ENCODE data around the gene NEDD8.
A peak's percentile ranks its signal among the peaks of the same experiment; 100 is the strongest.
"Not testable (repeated sequence)": the region's sequence is repeated elsewhere in the genome, so short reads cannot be mapped to it uniquely, and the experiment has no call there.

Gene NEDD8

DNA sequence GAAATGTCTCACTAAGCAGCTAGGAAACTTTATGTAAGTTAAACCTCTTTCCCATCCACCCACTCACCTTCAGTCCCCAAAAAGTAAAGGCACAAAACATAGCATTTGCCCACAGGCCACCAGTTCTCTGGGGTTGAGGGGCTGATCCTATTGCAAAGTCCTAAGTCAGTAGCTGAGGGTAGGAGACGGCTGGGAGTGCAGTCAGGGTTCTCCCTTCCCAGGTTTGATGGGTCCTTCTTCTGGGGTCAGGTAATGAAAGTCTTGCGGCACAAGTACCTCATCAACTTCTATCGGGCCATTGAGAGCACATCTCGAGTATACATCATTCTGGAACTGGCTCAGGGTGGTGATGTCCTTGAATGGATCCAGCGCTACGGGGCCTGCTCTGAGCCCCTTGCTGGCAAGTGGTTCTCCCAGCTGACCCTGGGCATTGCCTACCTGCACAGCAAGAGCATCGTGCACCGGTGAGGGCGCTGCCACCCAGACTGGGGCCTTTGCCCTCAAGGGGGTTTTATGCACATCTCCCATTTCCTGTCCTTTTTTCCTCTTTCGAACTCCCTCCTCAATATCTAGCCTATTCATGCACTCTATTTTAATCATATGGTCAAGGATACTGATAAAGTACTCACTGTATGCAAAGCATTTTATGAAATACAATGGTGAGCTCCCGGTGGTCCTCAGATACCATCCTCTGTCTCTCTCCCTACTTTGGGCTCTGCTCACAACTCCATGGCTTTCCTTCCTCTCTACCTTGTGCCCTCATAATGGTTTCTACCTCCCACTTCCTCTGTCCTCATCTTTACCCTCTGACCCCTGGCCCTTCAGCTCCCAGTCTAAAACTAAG, 25.7 kb downstream of the NEDD8 start:
- intact Hi-C loops (cut with DNase I): no loop called here
- no peak for DNase-seq

- no peak for DNase-seq
- intact Hi-C loops (cut with DNase I): no loop called here
Measured at GRCh38 chr14:24204163-24205146, 27.7 kb downstream of the NEDD8 start.

DNA sequence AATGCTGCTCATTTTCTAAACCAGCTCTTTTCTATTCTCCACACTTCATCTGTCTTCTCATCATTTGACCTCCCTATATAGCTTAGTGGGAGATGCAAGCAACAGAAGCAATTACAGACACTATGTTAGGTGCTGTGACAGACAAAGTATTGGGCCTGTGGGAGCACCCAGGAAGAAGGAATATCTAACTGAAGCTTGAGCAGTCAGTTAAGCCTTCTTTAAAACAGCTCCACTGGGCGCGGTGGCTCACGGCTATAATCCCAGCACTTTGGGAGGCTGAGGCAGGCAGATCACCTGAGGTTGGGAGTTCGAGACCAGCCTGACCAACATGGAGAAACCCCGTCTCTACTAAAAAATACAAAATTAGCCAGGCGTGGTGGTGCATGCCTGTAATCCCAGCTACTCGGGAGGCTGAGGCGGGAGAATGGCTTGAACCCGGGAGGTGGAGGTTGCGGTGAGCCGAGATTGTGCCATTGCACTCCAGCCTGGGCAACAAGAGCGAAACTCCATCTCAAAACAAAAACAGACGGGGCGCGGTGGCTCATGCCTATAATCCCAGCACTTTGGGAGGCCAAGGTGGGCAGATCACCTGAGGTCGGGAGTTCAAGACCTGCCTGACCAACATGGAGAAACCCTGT, 28.8 kb downstream of the NEDD8 start:
- DNase-seq; intact Hi-C loops (cut with DNase I): not testable (repeated sequence)

DNA sequence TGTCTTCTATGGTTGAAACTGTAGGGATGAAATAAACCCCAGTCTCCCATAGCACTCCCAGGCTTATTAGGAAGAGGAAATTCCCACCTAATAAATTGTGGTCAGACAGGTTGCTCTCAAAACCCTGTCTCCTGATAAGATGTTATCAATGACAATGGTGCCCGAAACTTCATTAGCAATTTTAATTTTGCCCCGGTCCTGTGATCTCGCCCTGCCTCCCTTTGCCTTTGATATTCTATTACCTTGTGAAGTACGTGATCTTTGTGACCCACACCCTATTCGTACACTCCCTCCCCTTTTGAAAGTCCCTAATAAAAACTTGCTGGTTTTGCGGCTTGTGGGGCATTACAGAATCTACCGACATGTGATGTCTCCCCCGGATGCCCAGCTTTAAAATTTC, 29.6 kb downstream of the NEDD8 start:
- not testable (repeated sequence) for DNase-seq

GRCh38 chr14:24198814-24199524, 33.2 kb downstream of the NEDD8 start:
- intact Hi-C loops (cut with DNase I): no loop called here

More for the DNA sequence above, 29.6 kb downstream of the NEDD8 start:
- intact Hi-C loops (cut with DNase I): not testable (repeated sequence)

GRCh38 chr14:24197056-24197450, 35.1 kb downstream of the NEDD8 start:
- intact Hi-C loops (cut with DNase I): no loop called here
- DNase-seq: no peak

More at GRCh38 chr14:24198814-24199524, 33.2 kb downstream of the NEDD8 start:
- no peak for DNase-seq

GRCh38 chr14:24196071-24197055, 35.8 kb downstream of the NEDD8 start:
- DNase-seq: no peak
- intact Hi-C loops (cut with DNase I): no loop called here

GRCh38 chr14:24195186-24196070, 36.7 kb downstream of the NEDD8 start, which contains the start of gene TM9SF1:
Gene TM9SF1, minus strand, starts transcription at chr14:24195441. Its CDS starts 422 bp downstream, at chr14:24195019.
- intact Hi-C loops (cut with DNase I): no loop called here
- DNase-seq: peak; percentile 69 to 98 (median 84)

DNA sequence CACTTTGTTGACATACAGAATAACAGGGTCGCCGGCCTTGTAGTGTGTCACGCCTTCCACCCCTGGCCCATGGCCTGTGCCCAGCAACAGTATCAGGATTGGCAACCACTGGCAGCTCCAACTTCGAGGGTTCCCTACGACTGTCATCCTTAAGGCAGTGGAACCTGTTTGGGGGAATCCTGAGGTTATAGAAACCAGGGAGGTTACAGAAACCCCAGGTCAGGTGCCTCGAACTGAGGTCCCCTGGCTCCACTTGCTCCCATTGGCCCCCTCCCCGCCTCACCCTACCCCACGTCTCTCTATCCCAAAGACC, 37.3 kb downstream of the NEDD8 start:
- intact Hi-C loops (cut with DNase I): no loop called here
- no peak for DNase-seq

- intact Hi-C loops (cut with DNase I): no loop called here
- DNase-seq: no peak
Measured at GRCh38 chr14:24194186-24194872, 37.8 kb downstream of the NEDD8 start.

DNA sequence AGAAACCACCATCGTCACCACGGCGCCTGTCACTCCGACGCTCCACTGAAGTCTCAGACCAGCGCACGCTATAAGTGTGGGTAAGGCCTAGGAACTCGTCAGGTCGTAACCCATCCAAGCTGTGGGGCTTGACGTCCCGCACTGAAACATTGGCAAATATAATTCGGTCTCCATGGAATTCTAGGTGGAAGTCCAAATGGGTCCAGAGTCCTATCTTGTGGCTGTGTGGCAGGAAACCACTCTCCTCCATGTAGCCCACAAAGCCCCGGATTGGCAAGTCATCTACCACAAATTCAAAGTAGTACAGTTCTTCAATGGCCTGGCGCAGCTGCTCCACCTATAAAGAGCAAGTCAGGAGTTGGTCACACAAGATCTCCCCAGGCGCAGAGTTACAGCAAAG, 39.2 kb downstream of the NEDD8 start:
- intact Hi-C loops (cut with DNase I): no loop called here
- DNase-seq: no peak

- DNase-seq: no peak
- intact Hi-C loops (cut with DNase I): no loop called here
Measured at GRCh38 chr14:24190416-24190815, 41.8 kb downstream of the NEDD8 start.

DNA sequence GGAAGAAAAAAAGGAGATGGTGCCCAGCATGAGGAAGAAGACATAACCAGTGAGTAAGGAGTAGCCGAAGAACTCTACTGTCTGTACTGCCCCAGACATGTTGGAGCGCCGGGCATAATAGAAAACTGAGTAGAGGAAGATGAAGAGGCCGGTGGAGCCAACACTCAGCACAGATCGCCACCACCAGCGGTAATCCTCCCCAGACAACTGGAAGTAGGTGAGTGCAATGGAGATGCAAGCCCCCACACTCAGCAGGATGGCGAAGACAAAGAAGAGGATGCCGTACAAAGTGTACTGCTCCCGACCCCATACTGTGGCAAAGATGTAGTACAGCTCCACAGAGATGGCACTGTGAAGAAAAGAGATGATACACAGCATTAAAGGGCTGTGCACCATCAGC, 42.7 kb downstream of the NEDD8 start:
- no peak for DNase-seq
- intact Hi-C loops (cut with DNase I): loop anchor here (2.0 kb wide), 1 partner anchor 29 kb away; the partner anchor contains the start of gene IRF9

GRCh38 chr14:24189059-24189375, 43.1 kb downstream of the NEDD8 start:
- intact Hi-C loops (cut with DNase I): loop anchor here (2.0 kb wide), 1 partner anchor 28 kb away; the partner anchor contains the start of gene IRF9
- no peak for DNase-seq

GRCh38 chr14:24188251-24189058, 43.7 kb downstream of the NEDD8 start, which contains the start of gene IPO4:
Gene IPO4, minus strand, starts transcription at chr14:24188816. Its CDS starts 29 bp downstream, at chr14:24188787.
- intact Hi-C loops (cut with DNase I): loop anchor here (2.0 kb wide), 1 partner anchor 28 kb away; the partner anchor contains the start of gene IRF9
- DNase-seq: peak; percentile 93 to 99 (median 95)

DNA sequence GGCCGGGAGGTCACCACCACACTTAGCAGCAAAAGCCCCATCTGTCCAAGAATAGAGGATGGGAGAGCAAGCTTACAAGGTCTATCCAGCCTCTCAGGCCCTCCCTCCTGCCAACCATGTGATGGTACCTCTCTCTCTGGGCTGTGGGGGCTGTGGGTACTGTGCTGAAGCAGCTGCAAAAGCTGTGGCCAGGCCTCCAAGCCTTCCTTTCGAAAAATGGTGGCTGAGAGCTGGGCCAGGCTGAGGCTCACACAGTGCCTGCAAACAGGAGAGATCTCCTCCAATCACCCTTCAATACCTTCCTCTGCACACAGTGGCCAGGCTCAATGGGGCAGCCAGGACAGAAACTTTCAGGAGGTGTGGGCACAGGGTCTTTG, 44.6 kb downstream of the NEDD8 start:
- intact Hi-C loops (cut with DNase I): no loop called here
- DNase-seq: no peak

Data from posterior cingulate gyrus (tissue), 11 donors.